GM10266 (cell line): ENCODE results near the gene OVCH2.
"Not testable (repeated sequence)": the region's sequence is repeated elsewhere in the genome, so short reads cannot be mapped to it uniquely, and the experiment has no call there.

ENCODE experiments used
- DNase-seq: peaks from one replicate; pipeline ENCODE4 v3.0.0; 2012; ENCODE audit errors: extremely low spot score
- CTCF ChIP-seq: IDR thresholded peaks from 2 replicates; pipeline ENCODE4 v1.5.1; 2012; ENCODE audit warnings: mild to moderate bottlenecking, low read depth; ENCODE audit not compliant: control insufficient read depth, insufficient read depth; ENCODE audit errors: missing control alignments

The OVCH2 gene

GRCh38 chr11:7664867-7665266 is 41.4 kb downstream of the OVCH2 start:
- DNase-seq, result no peak
- no peak for TF ChIP-seq CTCF

GRCh38 chr11:7663531-7663930 is 42.7 kb downstream of the OVCH2 start:
- not testable (repeated sequence) for DNase-seq

GRCh38 chr11:7657306-7658025 is 48.8 kb downstream of the OVCH2 start:
- peak; percentile 44 for DNase-seq
- peak; percentile 50 for TF ChIP-seq CTCF

DNA sequence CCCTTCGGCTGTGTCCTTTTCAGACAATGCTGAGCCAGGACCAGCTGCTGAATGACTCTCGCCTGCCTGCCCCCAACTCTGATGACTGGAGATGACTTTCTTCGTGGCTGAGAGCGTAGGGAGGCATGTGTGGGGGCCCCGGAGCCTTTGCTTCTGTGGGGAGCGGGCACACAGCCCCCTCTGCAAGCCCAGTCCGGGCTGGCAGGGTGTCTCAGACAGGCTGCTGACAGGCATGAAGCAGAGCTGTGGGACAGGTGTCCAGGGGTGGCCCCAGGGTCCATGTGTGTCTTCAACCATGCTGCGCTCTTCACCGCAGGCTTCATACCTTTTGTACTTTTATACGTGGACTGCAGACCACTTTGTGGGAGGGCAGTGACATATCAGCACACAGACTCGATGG is 49.6 kb downstream of the OVCH2 start:
- DNase-seq, result no peak
- TF ChIP-seq CTCF, result no peak

GRCh38 chr11:7655253-7656217 is 50.7 kb downstream of the OVCH2 start:
- DNase-seq, result no peak
- no peak for TF ChIP-seq CTCF

DNA sequence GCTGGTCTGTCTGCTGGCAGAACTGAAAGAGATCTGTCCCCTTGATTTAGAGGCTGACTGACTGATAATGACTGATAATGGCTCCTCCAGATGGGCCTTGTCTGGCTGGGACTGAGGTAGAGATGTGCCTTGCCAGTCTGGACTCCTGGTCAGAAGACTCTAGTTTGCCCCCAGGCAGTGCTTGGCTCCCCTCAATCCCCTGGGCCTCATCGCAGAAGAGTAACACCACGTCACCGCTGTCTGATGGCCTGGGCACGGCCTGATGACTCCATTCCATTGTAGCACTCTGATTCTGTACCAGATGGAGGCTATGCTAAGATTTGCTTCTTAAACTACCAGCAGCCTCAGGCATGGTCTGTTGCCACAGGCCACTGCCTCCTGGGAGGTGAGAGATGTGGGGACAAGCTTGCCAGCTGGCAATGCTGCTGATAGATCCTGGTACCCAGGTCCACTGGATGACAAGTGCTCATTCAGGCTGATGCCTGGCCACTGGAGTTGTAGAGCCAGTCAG is 52.0 kb downstream of the OVCH2 start:
- no peak for DNase-seq
- TF ChIP-seq CTCF, result no peak

DNA sequence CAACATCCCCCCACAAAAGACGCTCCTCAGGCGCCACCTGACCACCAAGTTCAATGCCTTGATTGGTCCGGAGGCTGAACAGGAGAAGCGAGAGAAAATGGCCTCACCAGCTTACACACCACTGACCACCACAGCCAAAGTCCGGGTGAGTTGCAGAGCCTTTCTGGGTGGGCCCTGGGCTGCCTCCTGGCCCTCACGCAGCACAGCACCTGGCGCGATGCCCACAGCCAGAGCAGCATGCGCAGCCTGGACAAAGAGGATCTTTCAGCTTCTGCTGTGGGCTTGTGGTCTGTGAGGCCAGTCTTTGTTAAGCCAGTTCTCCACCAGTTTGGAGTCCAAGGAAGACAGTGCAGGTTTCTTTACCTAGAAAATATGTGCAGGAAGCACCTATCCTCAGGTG is 54.6 kb downstream of the OVCH2 start:
- no peak for TF ChIP-seq CTCF
- DNase-seq, result no peak
